Anterior cingulate cortex (tissue), 58 donors: Measurements from ENCODE around the gene CARD10.
"Not testable (repeated sequence)": the region's sequence is repeated elsewhere in the genome, so short reads cannot be mapped to it uniquely, and the experiment has no call there.

ENCODE experiments used
- DNase-seq, 58 donors: peaks; one replicate each; lab custom pipeline; 2025; lab: John Stamatoyannopoulos, UW

CARD10 gene

DNA sequence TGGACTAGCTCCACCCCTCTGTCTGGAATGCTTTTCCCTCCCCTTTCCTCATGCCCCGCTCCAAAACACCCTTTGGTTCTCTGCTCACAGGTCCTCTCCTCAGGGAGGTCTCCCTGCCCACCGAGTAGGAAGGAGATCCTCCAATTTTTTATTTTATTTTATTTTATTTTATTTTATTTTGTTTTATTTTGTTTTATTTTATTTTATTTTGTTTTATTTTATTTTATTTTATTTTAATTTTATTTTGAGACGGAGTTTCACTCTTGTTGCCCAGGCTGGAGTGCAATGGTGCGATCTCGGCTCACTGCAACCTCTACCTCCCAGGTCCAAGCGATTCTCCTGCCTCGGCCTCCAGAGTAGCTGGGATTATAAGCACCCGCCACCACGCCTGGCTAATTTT is 8.7 kb upstream of the CARD10 start:
- not testable (repeated sequence) for DNase-seq

DNA sequence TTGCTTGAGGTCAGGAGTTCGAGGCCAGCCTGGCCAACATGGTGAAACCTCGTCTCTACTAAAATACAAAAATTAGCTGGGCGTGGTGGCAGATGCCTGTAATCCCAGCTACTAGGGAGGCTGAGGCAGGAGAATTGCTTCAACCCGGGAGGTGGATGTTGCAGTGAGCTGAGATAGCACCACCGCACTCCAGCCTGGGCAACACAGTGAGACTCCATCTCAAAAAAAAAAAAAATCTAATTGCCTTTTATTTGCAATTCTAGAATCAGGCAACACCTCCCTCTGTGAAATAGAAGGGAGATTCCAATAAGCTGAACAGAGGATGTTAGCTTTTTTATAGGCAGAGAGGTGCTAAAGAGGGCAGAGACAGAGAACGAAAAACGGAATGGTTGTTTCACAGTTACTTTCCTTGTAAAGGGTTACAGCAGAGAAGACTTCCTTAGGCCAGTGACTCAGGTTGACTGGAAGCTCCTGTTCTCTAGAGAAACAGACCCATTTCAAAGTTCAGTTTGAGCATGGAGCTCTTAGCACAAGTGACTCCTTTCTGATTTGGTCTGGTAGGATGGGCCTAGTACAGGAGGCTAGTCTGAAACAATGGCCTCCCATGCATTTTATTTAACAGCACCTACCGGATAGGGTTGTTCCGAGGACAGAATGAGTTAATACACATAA is 8.0 kb upstream of the CARD10 start:
- DNase-seq, result not testable (repeated sequence)

DNA sequence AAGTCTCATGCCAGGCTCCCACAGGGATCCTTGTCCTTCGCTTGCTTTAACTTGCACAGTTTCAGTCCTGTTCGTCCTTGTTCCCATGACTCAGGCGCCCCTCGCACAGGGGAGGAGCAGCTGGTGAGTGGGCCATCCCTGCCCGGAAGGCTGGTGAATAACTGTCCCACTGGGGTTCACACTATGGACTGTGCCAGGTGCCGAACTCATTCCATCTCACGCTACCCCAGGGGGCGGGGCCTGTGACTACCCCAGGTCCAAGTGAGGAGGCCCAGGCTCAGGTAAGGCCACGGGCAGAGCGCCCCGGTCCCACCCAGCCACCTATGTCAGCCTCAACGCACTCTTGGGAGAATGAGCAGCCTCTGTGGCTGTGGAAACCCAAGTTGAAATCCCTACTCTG is 7.2 kb upstream of the CARD10 start:
- DNase-seq, result no peak

DNA sequence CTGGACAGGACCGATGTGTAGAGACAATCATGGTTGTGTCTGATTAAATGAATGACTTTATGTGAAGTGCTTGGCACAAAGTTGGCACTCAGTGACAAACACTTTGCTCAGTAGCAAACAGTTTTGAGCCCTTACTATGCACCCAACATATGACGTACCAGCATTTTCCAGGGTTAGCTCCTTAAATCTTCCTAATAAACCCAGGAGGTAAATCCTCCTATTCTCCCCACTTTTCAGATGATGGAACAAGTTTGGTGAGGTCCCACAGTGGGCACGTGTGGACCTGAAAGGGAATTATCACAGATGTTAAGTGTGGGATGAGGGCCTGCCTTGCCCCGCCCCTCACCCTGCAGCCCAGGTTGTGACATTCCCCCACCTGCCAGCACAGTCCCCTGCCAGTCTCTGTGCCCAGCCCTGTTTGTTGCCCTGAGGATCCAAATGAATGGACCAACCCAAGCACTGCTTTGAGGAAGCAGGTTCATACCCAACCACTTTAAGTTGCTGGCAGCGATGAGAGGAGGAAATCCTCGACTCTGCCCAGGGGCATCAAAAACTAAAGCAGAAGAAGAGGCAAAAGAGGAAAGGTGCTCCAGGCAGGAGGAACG is 6.6 kb upstream of the CARD10 start:
- no peak for DNase-seq

DNA sequence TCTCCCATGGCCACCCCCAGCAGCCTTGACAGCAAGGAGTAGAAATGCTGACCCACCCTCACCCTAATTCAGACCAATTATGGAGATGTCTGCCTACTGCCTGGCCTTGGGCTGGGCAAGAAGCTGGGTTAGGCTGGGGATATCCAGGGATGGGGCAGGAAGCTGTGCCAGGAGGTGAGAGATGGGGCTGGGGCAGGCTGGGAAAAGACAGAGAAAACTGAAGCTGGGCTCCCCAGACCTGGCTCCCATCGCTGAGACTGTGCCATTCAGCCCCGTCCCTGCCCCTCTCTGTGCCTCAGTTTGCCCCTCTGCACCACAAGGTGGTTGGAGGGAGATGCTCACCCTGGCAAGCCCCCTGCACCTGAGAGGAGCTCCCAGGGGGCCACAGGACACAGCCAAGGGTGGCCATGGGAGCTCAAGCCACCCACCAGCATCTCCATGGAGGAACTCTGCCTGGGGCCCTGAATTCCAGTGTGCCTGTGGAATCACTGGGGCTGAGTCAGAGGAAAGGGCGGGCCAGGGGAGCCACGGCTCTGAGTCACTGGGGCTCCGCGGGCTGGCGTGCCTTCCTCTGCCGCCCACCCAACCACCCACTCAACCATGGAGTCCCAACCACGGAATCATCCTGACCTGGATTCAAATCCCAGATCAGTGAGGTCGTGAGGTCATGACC is 6.0 kb upstream of the CARD10 start:
- peak in 1 of 58 donors; percentile 12 for DNase-seq

DNA sequence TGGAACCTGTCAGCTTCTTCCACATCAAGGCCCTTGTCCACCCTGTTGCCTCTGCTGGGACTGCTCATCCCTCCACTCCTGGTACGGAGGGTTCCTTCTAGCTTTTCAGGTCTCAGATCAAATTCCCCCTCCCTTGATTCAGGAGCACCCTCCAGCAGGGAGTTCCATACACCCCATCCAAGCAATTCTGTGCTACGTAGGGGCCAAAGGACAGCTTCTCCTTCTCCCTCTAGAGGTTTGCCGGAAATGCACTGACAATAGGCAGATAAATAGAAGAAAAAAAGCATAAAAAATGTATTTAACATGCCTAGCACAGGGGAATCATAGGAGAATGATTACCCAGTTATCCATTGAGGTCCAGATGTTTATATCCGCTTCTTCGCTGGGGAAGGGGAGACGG is 3.3 kb upstream of the CARD10 start:
- DNase-seq, result no peak

DNA sequence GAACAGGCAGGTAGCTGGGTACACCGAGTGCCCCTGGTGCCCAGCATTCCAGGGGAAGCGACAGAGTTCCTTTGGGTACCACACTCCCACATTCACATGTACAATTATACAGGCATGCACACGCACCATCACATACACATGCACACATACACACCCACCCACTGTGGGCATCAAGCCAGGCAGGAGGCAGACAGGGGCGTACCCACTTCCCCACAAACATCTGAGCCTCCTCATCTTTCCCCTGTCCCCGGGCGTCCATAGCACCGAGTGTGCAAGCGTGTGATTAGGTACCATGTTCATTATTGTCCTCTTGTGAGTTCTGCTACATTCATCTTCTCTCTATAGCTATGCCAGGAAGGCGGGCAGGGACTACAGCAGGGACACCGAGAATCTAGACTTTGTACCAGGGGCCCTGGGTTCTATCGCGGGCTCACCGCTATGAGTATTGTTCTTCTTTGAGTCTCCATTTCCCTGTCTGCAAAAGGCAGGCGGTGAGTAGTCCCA is 2.1 kb upstream of the CARD10 start:
- DNase-seq, result no peak

DNA sequence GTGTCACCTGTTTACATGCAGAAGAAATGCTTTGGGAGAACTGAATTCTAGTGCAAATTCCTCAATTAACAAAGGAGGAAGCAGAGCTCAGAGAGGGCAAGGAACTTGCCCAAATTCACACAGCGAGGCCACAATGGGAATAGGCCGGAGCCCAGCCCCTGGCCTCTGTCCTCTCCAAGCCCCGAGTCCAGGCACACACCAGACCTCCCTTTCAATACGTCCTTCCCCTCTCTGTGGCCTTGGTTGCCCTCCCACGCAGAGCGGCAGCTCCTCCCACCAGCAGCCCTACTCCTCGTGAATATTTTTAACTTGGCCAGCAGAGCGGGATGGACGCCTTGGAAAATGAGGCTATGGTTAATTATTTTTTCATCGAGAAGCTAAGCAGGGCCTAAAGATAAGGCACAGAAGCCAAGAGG is 1.6 kb upstream of the CARD10 start:
- DNase-seq, result no peak

DNA sequence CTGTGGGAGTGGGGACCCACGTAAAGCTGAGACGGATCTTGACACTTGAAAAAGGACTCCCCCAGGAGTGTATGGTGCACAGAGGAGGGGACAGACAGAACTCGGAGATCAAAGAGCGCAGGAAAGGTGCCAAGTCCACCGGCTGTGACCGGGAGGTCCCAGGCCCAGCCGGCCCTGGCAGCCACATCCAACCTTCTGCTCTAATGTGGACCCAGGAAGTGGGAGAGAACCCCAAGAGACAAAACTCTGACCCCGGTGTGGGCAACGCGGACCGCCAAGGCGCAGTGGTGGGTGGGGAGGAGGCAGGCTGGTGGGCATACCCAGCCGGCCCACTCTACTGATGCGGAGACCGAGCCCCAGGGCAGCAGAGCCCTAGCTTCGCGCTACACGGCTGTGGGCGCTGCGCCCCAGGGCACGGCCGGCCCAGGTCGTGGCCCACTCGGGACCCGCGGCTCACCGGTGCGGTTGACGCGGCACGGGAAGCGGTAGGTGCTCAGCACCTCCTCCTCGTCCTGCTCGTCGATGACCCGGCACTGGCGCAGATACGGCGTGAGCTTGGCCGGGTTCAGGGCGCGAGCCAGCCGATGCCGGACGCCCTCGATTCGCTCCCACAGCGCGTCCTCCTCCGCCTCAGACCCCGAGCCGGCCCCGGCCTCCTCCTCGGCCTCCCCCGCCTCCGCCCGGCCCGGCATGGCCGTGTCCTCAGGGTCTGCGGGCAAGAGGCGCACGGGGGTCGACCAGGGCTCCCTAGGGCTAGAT is 527 bp downstream of the CARD10 start:
- DNase-seq, result no peak

DNA sequence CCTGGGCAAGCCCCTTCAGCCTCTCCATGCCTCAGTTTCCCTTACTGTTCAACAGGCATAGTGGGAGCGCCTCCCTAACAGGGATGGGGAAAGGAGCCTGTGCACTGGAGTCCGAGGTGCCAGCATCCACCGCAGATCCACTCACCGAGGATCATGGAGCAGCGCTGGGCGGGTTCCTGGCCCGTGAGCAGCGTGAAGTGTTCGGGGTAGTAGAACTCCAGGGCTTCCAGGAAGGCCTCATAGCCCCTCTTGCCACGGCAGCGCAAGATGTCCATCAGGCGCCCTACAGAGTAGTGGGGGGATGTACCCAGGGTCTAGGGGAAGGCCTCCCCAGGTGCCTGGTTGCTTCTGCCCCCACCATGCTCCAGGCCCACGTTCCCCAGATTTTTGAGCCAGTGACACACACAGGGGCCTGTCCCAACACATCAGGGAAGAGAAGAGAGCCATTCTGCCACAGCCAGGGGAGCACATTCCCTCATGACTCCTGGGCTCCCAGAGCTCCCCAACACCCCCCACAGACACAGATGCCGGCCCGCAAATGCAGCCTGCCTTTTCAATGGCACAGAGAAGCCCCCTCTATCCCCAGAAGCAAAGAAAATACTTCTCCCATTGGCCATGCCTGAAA is 1.3 kb downstream of the CARD10 start:
- DNase-seq, result no peak

DNA sequence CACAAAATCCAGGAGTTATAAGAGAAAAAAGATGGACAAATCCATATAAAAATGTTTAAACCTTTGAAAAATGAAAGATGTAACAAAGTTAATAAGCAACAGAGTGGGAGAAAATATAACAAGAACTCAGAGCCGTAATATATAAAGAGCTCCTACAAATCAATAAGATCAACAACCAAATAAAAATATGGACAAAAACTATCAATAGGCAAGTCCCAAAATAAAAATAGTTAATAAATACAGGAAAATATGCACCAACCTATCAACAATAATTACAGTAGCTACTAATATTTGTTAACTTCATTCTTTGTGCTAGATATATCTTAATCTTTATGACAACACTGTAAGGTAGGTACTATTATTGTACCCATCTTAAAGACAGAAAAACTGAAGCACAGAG is 2.8 kb downstream of the CARD10 start:
- no peak for DNase-seq

DNA sequence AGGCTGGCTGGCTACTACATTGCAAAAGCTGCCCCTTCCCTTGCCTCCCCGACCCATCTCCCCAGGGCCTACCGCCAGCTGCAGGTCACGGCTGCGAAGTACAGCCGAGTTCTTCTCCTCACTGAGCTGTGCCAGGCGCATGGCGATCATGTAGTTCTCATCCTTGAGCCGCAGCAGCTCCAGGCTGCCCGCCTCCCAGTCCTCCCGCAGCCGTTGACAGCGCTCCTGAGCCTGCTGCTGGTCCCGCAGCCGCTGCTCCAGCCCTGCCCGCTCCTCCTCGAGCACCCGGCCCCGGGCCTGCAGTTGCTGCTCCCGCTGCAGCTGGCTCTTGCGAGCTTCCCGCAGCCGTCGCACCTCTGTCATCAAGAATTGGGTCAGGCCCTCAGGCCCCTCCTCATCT is 3.3 kb downstream of the CARD10 start:
- DNase-seq, result no peak

DNA sequence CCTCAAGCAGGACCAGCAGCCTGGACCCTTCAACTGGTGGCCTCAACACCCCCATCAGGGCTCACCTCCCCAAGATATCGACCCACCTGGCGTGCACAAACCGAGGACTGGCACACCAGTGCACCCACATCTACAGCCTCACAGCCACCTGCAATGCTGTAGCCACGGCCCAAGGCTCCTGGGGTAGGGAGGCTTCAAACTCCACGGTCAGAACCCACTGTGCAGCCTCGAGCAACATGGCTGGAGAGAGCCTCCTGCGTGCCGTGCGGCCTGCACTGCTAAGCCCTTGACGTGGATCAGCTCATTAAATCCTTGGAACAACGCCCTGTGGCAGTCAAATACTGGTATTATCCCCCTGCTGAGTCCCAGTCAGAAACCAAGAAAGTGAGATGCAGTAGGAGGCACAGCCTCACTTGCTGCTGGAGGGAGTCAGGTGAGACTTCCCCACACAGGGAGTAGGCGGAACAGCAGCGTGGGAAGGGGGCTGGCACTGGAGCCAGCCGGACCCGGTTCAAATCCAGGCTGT is 4.6 kb downstream of the CARD10 start:
- no peak for DNase-seq

DNA sequence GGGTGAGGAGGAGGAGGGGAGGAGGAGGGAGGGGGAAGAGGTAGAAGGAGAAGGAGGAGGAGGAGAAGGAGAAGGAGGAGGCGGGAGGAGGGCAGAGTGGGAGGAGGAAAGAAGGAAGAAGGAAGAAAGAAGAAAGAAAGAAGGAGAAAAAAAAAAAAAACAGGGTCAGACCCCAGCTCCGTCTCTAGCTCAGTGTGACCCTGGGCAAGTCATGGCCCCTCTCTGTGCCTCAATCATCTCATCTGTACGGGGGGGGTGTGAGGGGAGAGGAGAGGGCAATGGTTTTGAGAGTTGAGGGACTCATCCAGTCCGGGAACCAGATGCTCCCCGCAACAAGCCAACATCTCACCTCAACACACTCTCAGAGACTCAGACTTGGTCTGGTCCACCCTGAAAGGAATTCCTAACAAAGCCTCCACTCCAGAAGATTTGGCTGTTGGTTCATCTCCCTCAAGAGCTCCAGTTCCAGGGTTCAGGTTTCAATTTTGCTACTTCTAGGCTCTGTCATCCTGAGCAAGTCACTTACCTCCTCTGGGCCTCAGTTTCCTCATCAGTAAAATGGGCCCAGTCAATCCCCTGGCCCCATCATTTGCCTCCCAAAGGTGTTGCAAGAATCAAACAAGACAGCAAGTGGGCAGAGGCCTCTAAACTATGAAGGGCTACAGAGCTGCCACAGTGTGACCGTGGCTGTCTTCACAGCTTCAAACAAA is 7.7 kb downstream of the CARD10 start:
- no peak for DNase-seq

DNA sequence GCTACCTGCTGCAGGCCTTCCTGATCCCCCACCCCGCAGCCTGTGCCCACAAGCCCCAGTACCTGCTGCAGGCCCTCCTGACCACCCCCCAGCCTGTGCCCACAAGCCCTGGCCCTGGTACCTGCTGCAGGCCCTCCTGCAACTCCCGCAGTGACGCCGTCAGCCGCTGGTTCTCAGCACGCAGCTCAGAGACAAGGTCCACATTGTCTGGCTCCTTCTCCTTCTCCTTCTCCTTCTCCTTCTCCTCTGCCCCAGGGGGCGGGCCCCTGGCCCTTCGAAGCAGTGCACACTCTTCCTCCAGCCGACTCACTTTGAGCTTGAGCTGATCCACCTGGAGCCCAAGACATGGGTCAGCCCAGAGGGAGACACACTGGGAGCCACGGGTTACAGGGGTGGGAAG is 9.1 kb downstream of the CARD10 start:
- no peak for DNase-seq

DNA sequence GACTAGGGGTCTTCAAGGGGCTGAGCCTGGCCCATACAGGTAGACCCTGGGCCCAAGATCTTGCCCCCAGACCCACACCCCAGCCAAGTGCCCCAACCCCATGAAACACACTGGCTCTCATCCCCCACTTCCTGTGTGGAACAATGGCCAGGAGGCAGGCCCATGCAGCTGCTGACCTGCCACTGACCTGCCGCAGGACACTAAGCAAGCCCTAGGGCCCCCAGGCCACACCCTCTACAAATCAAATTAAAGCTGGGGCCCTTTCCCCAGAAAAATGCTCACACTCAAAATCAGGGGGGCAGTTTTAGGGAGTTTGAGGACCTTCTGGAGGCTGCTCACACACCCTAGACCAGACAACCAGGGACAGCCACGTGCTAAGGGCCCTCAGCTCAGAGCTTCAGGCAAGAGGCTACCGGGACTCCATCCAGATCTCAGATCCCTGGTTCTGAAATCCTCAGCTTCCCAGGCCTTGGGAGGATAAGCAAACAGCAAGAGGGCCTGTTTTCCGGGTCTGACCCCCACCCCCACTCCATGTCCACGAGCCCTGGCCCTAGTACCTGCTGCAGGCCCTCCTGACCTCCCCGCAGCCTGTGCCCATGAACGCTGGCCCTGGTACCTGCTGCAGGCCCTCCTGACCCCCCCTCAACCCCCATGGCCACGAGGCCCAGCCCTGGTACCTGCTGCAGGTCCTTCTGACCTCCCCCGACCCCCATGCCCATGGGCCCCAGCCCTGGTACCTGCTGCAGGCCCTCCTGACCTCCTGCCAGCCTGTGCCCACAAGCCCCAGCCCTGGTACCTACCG is 10.0 kb downstream of the CARD10 start:
- DNase-seq, result no peak

DNA sequence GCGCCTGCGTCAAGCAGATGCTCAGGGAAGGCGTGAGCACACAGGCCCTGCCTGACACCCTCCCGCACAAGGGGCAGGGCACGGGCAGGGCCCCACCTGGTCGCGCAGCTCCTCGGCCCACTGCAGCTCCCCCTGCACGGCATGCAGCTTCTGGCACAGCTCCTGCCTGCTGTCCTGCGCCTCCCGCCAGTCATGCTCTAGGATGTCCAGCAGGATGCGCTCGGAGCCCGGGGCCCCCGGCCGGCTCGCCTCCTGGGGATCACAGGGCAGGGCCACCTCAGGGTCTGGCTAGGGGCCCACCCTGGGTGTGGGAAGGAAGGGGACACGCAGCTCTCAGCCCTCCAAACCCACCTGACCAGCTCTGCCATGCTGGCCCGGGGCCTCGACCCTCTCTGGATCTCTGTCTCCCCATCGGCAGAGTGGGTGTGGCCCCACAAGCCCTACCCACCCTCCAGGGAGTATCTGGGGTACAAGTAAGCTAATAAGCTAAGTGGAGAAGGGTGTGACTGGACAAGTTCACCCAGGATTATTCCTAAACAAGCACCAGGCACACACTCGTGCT is 10.7 kb downstream of the CARD10 start:
- no peak for DNase-seq

DNA sequence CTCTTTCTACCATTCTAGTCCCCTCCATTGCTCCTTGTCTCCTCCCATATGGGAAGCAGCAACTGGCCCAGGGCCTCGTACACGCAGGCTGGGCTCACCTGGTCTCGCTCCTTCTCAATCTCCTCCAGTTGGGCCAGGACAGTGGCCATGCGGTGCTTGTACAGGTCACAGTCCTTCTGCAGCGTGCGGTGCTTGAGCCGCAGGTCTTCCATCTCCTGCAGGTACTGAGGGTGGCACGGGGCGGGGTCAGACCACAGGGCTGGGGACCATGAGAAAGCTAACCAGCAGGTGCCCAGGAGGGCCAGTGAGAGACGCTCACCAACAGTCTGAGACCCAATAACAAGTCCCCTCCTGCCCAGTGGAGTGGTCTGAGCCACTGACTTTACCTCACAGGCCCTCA is 11.5 kb downstream of the CARD10 start:
- no peak for DNase-seq

DNA sequence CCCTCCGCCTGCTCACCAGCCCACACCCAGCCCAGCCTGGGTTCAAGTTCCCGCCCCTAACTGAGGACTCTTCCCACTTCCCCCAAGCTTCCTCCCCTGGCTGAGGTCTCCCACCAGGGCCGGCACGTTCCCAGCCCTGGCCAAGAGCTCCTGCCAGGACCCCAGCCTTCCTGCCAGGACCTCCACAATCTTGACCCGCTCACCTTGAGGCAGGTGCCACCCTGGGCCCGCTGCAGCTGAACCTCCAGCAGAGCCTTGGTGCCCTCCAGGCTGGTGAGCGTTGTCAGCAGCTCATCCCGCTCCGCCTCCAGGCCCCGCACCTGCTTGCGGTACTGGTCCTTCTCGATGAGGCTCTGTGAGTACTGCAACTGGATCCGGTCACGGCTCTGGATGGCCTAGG is 13.2 kb downstream of the CARD10 start:
- no peak for DNase-seq
